ENCODE data around the gene TSC22D1.
"Not testable (repeated sequence)": the region's sequence is repeated elsewhere in the genome, so short reads cannot be mapped to it uniquely, and the experiment has no call there.

The TSC22D1 gene

GRCh38 chr13:44566601-44567000 is 9.5 kb downstream of the TSC22D1 start:
- no peak for DNase-seq

DNA sequence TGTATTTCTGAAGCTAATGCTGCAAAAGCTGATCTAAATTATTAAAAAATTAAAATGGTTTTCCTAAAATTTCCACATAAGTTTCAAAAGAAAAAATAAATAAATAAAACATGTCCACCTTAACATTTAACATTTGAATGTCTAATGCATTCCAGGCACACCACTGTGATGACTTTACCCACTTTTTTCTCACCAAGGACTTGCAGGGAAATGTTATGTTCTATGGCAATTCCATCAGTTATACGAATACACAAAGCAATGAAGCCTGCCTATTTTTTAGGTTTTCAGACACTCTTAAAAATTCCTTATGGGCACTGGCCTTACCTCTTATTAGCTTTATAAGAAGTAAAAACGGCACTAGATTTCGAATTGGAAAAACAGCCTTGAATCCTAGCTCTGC is 10.2 kb downstream of the TSC22D1 start:
- no peak for DNase-seq

GRCh38 chr13:44564936-44565335 is 11.2 kb downstream of the TSC22D1 start:
- DNase-seq: no peak

DNA sequence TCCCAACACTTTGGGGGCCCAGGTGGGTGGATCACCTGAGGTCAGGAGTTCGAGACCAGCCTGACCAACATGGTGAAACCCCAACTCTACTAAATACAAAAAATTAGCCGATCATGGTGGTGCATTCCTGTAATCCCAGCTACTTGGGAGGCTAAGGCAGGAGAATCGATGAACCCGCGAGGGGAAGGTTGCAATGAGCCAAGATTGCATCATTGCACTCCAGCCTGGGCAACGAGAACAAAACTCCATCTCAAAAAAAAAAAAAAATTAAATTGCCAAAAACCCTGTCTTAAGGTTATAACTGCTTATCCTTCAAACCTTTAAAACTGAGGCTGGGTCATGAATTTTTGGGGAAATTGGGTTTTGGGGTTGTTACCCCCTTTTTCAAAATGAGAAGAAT is 13.3 kb downstream of the TSC22D1 start:
- DNase-seq: not testable (repeated sequence)

DNA sequence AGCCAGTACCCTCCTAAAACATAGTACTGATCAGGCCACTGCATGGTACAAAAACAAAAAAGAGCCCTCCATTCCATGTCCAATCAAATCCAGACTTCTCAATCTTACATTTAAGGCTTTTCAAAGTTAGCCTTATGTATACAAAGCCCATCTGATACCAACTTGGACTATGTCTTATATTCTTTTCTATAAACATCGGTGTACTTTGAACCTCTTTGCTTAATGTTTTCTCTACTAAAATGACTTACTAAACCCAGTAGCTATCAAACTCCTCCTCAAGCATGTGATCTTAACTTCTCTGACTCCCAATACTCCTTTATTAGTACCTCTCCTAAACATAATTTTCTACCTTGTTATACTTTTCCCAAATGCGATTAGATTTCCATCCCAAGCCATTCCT is 14.8 kb downstream of the TSC22D1 start:
- DNase-seq: no peak

- DNase-seq: no peak
Measured at GRCh38 chr13:44557986-44558385, 18.1 kb downstream of the TSC22D1 start.

DNA sequence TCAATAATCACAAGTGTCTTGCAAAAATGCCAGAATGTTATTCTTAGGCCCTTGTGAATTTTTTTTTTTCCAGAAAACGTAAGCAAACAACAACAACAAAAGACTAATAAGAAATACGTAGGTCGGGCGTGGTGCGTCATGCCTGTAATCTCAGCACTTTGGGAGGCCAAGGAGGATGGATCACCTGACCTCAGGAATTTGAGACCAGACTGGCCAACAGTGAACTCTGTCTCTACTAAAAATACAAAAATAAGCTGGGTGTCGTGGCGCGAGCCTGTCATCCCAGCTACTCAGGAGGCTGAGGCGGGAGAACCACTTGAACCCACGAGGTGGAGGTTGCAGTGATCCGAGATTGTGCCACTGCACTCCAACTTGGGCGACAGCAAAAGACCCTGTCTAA is 20.9 kb downstream of the TSC22D1 start:
- DNase-seq: no peak

DNA sequence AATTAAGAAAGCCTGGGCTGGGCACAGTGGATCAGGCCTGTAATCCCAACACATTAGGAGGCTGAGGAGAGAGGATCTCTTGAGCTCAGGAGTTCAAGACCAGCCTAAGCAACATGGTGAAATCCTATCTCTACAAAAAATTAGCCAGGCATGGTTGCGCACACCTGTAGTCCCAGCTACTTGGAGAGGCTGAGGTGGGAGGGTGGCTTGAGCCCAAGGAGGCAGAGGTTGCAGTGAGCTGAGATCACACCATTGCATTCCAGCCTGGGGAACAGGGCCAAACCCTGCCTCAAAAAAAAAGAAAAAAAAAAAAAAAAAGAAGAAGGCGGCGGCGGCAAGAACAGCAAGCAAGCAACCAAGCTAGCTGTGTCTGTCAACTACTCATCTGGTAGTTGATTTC is 26.7 kb downstream of the TSC22D1 start:
- DNase-seq: no peak

DNA sequence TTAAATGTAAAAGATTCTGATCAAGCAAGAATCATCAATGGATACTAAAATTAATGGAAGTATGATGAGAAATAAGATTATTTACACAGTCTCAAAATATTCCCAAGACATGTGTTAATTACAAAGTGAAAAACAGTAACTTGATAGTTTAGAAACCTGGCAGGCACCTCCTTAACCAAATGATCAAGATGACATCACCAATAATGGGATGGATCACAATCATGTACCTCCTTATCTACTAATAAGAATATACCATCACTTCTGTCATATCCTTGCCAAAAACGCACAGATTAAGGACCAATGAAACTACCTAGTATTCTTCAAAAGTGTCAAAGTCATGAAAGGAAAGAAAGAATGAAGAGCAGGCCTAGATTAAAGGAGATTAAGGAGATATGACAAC is 30.0 kb downstream of the TSC22D1 start:
- DNase-seq: no peak

DNA sequence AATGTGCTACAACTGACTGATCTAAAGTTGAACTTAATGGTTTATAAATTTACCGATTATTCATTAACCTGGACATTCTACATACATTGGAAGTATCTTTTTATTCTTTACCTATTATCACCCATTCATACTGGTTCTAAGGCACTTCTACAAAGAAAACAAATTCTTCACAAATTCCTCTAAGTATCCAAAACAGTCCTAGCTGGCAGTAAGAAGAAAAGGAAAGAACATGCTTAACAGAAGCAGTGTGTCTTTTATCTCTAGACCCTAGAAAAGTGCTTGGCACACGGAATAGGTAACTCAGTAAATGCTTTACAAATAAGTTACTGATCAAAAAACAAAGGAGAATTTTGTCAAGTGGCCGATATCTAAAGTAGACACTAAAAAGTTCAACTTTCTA is 32.8 kb downstream of the TSC22D1 start:
- no peak for DNase-seq

DNA sequence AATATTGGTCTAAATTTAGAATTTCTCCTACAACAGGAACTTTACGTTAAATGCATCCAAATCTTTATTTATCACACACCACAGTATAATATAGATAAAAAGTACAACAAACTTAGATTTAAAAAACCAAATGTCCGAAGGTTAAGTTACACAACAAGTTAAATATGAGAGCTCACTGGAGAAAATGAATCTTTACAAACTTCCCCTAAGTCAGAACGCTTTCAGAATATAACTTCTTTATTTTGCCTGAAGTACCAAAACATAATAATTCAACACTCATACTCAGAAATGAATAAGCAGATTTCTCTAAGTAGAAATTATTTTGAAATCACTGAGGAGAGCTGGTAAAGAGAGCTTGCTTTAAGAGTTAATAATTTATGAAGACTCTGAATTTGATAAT is 33.8 kb downstream of the TSC22D1 start:
- no peak for DNase-seq

- no peak for DNase-seq
Measured at GRCh38 chr13:44541601-44542000, 34.5 kb downstream of the TSC22D1 start.

- no peak for DNase-seq
Measured at GRCh38 chr13:44540761-44541434, 35.2 kb downstream of the TSC22D1 start.

DNA sequence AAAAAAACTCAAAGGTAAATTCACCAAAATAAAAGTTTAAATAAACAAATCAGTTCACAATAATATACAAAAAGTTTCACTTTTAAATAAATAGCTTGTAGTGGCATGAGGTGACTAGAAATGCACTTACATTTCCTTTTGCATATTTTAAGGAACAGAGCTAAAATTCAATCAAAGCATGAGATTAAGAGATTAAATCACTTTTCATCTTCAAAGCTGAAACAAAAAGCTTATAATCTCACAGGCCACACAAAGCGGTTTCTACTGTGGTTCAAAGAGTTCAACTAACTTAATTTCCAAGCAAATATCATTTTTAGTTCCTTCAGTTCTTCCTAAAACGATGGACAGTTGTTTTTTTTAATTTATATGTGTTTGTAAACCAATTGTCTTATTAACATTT is 38.9 kb downstream of the TSC22D1 start:
- DNase-seq: no peak

DNA sequence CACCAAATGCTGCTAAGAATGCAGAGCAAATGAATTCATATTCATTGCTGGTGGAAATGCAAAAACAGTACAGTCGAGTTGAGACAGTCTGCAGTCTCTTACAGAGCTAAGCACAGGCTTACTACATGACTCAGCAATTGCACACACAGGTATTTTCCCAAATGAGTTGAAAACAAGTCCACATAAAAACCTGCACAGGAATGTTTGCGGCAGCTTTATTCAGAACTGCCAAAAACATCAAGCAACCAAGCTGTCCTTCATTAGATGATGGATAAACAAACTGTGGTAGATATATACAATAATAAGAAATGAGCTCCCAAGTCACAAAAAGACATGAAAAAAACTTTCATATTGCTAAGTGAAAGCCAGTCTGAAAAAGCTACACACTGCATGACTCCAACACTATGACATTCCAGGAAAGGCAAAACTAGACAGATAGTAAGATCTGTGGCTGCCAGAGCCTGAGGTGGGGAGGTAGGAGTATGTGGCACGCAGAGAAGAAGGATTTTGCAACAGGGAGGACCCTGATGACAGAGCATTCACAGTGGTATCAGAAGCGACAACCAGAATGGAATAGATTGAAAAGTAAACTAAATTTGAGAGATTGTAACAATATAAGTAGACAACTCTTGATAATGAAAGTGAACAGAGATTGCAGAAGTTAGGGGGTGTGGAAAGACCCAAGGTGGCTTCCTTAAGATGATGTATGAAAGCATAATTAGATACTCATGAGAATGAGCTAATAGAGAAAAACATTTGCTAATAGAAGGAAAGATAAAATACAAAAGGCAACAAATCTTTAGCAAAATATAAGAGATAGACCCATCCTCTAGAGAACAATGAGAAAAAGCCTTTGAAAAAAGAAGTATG is 52.7 kb downstream of the TSC22D1 start:
- DNase-seq: peak in 1 of 2 experiments; percentile 43

GRCh38 chr13:44519642-44520041 is 56.5 kb downstream of the TSC22D1 start:
- no peak for DNase-seq

DNA sequence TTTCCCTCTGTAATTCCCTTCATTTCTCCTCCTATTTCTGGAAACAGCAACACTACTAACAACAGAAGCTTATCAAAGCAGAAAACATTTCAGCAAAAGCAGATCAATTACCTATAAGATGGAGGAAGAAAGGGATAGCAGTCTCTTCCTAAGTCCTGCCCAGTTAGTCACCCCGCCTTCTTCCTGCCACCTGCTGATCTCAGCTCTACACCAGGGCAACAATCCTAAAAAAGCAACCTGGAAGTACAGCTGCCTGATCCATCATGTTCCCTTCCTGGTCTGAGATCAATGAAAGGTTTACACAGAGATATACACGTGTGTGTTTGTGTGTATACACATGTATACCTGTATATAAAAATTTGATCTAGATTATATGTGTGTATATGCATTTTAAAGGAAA is 59.4 kb downstream of the TSC22D1 start:
- DNase-seq: no peak

GRCh38 chr13:44514278-44514677 is 61.9 kb downstream of the TSC22D1 start:
- no peak for DNase-seq

GRCh38 chr13:44509853-44510252 is 66.3 kb downstream of the TSC22D1 start:
- DNase-seq: not testable (repeated sequence)

DNA sequence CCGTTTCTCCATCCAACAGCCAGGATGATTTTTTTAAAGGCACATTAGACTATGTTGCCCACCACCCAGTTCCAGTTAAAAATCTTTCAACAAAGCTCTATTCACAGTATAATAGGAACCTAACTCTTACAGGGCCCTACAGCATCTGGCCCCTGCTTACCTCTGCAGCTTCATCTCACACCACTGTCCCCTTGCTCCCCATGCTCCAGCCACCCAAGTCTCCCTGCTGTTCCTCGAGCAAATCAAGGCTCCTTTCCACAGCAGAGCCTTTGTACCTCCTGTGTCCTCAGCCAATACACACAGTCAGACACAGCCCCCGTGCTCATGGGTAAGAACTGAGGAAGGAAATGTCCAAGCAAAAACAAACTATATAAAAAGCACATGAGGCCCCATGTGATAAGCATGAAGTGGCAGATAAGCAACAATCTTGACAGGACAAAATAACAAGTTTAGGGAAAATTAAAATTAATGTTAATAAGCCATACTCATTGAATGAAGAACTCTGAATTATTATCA is 67.5 kb downstream of the TSC22D1 start:
- DNase-seq: no peak

- DNase-seq: no peak
Measured at GRCh38 chr13:44507639-44508038, 68.5 kb downstream of the TSC22D1 start.

DNA sequence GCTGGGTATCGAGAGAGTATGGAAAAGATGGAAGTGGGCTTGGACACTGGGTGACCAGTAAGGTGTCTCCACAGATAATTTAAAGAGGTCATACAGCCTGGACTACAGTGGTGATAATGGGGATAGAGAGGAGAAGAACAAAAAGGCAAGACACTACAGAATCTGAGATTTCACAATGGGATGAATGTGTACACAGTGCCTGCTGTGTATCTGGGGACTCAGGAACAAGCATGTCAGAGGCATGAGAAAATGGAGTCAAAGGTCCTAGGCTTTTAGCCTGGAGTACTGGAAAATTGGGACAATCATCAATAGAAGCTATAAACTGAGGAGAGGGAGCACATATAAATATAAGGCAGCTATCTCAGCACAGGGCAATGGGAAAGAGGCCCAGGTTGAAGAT is 69.4 kb downstream of the TSC22D1 start:
- DNase-seq: no peak

DNA sequence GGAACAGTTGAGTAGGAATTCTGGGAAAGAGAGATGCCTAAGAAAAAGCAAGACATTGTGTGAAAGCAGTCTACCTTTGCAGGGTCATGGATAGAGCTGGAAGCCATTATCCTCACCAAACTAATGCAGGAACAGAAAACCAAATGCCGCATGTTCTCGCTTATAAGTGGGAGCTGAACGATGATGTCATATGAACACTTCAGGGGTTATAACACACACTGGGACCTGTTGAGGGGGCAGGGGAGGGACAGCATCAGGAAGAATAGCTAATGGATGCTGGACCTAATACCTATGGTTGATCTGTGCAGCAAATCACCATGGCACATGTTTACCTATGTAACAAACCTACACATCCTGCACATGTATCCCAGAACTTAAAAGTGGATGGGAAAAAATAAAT is 69.9 kb downstream of the TSC22D1 start:
- no peak for DNase-seq

GRCh38 chr13:44504116-44504515 is 72.0 kb downstream of the TSC22D1 start:
- DNase-seq: no peak
